AG08396 (cell line): ENCODE results near the gene SLC23A1.
"Not testable (repeated sequence)": the region's sequence is repeated elsewhere in the genome, so short reads cannot be mapped to it uniquely, and the experiment has no call there.

ENCODE experiments used
- DNase-seq: peaks from one replicate; pipeline ENCODE4 v3.0.0; 2012; ENCODE audit warnings: low spot score, mixed read lengths

SLC23A1 gene

DNA sequence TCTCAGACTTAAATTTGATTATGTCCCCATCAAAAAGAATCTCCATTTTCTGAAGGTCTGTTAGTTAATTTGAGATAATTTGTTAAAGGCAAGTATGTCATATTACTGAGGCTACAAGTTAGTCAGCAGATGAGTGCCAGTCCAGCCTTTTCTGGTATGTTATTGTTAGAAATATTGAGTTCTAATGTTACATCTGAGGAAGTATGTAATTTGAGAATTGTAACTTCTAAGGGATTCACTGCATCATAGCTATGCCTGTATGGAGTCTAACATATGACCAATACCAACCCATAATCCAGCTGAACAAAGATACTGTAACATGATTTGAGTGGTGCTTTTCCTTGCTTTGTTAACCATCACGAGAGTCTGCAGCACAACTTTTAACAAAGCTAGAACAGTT is 13.9 kb downstream of the SLC23A1 start:
- peak; percentile 31 for DNase-seq

DNA sequence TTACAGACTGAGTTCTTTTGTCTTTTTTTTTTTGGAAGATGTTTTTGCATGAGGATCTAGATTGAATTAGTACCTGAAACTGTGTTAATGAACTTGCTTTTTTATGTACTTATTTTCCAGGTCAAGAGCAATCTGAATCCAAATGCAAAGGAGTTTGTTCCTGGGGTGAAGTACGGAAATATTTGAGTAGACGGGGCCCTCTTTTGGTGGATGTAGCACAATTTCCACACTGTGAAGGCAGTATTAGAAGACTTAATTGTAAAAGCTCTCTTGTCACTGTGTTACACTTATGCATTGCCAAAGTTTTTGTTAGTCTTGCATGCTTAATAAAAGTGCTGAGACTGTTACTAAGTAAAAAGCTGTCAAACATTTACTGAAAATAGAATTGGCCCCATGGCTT is 14.5 kb downstream of the SLC23A1 start:
- no peak for DNase-seq

DNA sequence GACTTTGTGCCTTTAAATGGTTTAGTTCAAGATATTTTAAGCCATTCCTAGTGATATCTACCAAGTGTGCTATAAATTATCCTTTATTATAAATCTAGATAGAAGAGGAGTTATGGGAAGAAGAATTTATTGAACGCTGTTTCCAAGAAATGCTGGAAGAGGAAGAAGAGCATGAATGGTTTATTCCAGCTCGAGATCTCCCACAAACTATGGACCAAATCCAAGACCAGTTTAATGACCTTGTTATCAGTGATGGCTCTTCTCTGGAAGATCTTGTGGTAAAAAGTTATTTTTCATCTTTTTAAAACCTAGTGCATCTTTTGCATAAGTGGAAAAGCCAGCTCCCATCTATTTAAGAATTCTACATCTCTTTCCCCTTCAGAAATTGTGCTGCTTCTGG is 18.6 kb downstream of the SLC23A1 start:
- no peak for DNase-seq

DNA sequence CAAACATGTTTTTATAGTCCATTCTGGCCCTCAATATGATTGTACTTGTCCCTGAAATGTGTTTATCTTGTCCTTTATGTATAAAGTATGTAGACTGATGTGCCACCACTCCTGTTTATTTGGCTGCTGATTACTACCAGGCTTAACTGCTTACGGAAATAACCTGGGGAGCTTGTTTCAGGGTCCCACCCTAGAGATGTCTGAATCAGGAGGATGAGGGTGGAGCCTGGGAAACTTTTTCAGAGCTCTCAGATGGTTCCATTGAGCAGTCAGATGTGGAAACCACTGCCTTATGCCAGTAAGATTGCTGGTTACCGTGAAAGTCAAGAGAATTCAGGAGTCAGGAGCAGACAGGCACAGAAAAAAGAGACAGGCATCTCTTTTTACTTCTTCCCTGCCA is 19.2 kb downstream of the SLC23A1 start:
- no peak for DNase-seq

DNA sequence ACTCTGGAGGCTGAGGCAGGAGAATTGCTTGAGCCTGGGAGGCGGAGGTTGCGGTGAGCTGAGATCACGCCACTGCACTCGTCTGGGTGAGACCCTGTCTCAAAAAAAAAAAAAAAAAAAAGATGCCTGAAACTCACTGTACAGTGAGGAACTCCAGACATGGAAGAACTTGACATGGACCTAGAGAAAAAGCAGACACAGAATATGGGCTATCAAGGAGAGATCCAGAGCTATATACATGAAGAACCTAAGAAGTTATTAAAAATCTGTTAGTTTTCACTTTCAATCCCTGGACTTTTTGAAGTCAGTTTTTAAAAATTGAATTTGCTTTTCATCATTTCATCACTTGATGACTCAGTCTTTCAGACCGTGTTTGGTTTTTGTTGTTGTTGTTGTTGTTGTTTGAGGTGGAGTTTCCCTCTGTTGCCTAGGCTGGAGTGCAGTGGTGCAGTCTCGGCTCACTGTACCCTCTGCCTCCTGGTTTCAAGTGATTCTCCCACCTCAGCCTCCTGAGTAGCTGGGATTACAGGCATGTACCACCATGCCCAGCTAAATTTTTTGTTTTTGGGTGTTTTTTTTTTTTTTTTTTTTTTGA is 21.2 kb downstream of the SLC23A1 start:
- no peak for DNase-seq

DNA sequence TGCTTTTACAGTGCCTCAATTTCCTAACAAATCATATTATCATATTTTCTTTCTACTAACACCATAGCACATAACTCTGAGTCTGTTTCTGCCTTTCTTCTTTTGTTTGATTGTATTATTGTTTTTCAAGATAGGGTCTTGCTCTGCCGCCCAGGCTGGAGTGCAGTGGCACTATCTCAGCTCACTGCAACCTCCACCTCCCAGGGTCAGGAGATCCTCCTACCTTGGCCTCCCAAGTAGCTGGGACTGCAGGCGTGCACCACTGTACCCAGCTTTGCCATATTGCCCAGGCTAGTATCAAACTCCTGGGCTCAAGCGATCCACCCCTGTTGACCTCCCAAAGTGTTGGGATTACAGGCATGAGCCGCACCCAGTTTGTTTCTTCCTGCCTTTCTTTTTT is 22.7 kb downstream of the SLC23A1 start:
- DNase-seq, result no peak

DNA sequence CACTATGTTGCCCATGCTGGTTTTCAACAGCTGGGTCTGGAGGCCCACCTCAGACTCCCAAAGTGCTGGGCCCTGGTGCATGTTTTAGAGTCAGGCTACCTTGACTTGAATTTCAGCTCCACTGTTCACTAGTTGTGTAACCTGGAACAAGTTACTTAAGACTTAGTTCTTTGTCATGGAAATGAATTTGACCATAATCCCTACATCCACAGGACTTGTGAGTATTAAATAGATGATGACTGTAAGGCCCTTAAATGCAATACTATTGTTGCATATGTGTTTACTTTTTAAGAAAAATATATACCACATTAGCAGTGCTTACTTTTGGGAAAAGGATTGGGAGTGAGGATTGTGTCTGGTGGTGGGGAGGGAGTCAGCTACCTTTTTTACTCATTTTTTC is 25.0 kb downstream of the SLC23A1 start:
- DNase-seq, result no peak

DNA sequence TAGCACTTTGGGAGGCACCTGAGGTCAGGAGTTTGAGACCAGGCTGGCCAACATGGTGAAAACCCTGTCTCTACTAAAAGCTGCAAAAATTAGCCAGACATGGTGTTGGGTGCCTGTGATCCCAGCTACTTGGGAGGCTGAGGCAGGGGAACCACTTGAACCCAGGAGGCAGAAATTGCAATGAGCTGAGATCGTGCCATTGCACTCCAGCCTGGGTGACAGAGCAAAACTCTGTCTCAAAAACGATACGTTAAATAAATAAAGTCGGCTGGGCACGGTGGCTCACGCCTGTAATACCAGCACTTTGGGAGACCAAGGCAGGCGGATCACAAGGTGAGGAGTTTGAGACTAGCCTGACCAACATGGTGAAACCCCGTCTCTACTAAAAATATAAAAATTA is 27.2 kb downstream of the SLC23A1 start:
- DNase-seq, result not testable (repeated sequence)

DNA sequence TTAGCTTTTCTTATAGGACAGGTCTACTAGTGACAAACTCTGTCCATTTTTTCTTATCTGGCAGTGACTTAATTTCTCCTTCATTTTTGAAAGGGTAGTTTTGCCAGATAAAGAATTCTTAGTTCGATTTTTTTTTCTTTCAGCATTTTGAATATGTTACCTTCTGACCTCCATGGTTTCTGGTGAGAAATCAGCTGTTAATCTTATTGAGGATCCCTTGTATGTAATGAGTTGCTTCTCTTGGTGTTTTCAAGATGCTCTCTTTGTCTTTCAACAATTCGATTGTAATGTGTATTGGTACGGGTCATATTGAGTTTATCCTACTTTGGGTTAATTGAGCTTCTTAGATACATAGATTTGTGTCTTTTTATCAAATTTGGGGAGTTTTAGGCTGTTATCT is 28.9 kb downstream of the SLC23A1 start:
- DNase-seq, result no peak

DNA sequence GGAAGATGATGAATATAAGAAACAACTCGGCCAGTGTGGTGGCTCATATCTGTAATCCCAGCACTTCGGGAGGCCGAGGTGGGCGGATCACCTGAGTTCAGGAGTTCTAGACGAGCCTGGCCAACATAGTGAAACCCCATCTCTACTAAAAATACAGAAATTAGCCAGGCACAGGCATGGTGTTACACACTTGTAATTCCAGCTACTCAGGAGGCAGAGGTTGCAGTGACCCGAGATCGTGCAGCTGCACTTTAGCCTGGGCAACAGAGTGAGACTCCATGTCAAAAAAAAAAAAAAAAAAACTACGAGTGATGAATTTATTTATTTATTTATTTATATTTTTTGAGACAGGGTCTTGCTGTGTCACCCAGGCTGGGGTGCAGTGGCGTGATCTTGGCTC is 35.2 kb downstream of the SLC23A1 start:
- not testable (repeated sequence) for DNase-seq

DNA sequence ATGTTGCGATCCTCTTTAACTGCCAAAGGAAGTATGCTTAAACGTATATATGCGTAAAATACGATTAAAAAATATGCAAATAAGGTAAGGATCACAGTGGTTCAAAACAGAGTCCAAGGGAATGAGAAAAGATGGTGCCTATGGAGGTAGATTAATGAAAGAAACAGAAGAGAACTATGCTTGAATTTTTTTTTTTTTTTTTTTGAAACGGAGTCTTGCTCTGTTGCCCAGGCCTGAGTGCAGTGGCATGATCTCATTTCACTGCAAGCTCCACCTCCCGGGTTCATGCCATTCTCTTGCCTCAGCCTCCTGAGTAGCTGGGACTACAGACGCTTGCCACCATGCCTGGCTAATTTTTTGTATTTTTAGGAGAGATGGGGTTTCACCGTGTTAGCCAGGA is 37.7 kb downstream of the SLC23A1 start:
- DNase-seq, result not testable (repeated sequence)

DNA sequence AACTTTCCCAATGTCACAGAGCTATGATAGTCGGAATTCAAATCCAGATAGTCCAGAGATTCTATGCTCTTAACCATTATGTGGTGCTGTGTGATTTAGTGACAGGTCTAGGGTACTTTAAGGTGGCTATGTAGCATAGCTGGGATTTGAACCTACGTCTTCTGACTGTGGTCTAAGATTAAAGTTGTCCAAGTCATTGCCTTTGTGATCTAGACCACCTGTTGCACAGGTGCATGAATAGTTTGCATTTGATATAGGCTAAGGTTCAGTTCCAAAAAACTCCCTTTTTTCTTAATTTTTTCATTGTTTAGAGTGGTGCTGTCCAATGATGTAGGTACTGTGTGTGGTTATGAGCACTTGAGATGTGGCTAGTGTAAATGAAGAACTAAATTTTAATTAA is 38.9 kb downstream of the SLC23A1 start:
- no peak for DNase-seq

DNA sequence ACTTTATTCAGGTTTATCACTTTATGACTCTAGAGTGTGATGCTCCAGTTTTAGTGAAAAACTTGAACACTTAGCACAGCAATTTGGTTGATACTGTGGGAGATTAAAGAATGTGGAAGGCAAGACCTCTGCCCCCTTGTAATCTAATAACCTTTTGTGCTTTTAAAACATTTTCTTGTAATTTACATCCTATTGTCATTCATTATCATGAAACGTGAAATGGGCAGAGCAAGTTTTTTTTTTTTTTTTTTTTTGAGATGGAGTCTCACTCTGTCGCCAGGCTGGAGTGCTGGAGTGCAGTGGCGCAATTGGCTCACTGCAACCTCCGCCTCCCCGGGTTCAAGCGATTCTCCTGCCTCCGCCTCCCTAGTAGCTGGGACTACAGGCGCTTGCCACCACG is 39.6 kb downstream of the SLC23A1 start:
- no peak for DNase-seq

DNA sequence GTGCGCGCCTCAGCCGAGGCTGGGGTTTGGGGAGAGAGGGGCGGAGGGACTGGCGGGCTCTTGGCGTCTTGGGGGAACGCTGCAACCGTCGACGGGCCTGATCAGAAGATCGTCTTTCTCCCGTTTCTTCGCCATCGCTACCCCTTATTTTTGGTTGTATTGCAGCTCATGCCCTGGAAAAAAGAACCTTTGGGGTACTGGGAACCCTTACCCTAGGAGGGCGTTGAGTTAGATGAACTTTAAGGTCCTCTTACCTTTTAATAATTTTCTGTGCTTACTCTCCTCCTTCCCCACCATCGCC is 40.7 kb downstream of the SLC23A1 start:
- no peak for DNase-seq

DNA sequence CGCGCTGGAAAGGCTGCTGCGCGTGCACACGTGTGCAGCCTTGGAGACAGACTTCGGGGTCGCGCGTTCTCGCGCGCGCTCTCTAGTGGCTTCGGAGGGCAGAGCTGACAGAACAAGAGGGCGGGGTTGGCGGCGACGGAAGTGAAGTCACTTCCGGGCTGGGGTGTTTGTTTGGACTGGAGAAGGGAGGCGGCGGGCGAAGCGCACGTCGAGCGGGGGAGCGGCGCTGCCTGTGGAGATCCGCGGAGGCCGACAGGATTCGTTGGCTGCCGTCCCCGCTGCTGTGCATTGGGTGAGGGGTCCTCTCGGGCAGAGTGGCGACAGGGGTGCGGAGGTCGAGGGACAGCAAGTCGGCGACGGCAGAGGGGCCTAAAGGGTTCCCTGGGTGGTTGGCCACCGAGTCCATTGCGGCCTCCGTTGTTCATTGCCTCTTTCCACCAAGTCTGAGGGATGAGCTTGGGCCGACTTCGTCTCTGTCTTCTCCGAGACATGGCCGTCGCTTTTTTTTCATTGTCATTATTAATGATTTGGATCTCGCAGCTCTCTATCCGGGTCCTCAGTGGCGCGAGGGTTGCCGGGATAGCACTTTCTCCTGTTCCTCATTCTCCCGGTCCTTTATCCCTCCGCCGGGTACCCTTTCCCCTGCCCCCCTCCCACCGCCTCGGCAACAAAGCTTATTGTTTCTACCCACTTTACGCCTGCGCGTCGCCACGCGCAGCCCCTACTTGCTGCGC is 41.2 kb downstream of the SLC23A1 start, which contains the start of gene PAIP2:
TSS of gene PAIP2 (plus strand) at position 166 of the 734 bp plus-strand sequence. CDS start 21,931 bp downstream, outside the sequence.
- peak; percentile 94 for DNase-seq

DNA sequence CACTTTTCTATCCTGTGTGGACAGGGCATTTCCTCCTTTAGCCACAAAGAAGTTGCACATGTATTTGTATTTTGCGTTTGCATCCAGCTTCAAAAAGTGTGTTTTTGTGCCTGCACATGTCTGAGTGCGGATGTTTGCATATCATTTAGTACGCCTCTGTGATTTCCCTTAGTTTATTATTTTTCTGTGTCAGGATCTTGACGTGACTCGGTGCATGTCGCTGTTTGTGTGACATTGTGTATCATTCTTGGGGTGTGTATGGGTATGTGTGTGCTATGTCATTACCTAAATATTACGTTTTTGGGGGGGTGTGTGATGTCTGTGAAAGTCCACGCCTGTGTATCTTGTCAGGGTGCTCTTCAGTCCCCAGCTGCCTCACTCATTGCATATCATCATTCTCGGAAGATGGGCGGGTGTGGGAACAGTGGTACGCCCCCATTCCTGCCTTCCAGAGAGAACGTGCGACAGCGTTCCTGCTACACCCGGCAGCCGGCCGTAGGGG is 41.9 kb downstream of the SLC23A1 start:
- no peak for DNase-seq

DNA sequence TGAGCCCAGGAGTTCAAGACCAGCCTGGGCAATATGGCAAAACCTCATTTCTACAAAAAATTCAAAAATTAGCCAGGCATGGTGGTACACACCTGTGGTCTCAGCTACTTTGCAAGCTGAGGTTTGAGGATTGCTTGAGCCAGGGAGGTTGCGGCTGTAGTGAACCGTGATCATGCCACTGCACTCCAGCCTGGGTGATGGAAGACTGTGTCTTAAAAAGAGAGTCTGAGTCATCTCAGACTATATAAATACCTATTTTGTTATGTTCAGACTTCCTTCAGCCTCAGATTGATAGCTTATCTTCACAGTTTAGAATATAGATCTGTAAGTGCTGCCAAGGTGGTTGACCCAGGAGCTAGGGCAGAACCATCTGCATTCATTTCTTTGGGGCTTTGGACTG is 43.0 kb downstream of the SLC23A1 start:
- no peak for DNase-seq

DNA sequence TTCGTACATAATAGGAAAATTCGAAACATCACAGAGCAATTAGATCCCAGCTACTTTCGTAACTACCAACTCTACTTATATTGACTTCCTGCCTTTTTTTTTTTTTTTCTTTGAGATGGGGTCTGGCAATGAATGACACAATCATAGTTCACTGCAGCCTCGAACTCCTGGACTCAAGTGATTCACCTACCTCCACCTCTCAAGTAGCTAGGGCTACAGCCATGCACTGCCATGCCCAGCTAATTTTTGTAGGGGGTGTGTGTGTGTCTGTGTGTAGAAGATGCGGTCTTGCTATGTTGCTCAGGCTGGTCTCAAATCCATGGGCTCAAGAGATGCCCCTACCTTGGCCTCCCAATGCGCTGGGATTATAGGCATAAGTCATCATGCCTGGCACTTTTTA is 47.3 kb downstream of the SLC23A1 start:
- no peak for DNase-seq
